Spleen (tissue), 7 donors: ENCODE data around the gene CILP.

Experiments used
- POLR2A ChIP-seq, 3 donors: fragments of 450-650 bp; IDR thresholded peaks; one replicate each; pipeline ENCODE4 v1.5.1; 2017; ENCODE audit warnings: antibody characterized with exemption in 3 of 3, mild to moderate bottlenecking in 1 of 3
- TF ChIP-seq, protein P1 (sequence below), 11 experiments: fragments of 200-600 bp in 7 of 11; fragments of 450-650 bp in 4 of 11; sonication (generic) in 4 of 11; IDR thresholded peaks in 8 of 11; conservative IDR thresholded peaks in 3 of 11; 1 replicate in 7 of 11; 2 replicates in 4 of 11; pipeline versions ENCODE4 v1.4.0 to v1.8.0; 2016 to 2021; ENCODE audit warnings: antibody characterized with exemption in 11 of 11, inconsistent platforms in 4 of 11, mild to moderate bottlenecking in 1 of 11
- donor health status: DM: no; HTN: no; CAD: no; lungs with moderate emphysema.
- donor health status: DM: no; HTN: no; CAD: no.
- donor health status: DM: no; HTN: no; CAD: no.

DNA sequence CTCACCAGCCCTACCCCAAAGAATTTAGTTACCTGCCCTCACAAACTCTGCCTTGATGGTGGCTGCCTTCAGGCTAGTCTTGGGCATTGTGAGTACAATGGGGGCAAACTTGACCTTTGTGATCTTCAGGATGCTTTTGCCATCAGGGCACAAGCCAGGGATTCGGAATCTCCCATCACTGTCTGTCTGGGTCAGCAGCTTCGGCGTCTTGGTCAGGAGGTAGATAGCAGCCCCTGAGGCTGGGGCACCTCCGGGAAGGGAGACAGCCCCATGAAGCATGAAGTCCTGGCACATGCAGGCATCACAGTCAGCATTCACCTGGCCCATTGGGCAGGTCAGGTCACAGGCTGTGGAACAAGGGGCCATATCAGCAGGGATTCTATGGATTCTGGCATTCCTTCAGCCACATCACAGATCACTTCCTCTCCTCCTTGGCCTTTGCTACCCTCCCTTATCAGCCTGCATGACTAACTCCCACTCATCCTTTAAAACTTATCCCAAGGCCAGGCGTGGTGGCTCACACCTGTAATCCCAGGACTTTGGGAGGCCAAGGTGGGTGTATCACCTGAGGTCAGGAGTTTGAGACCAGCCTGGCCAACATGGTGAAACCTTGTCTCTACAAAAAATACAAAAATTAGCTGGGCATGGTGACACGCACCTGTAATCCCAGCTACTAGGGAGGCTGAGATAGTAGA lies 6.9 kb downstream of the CILP start:
- TF ChIP-seq POLR2A (IDR thresholded peaks at IDR 0.05), result no peak
- TF ChIP-seq, protein P1, sequence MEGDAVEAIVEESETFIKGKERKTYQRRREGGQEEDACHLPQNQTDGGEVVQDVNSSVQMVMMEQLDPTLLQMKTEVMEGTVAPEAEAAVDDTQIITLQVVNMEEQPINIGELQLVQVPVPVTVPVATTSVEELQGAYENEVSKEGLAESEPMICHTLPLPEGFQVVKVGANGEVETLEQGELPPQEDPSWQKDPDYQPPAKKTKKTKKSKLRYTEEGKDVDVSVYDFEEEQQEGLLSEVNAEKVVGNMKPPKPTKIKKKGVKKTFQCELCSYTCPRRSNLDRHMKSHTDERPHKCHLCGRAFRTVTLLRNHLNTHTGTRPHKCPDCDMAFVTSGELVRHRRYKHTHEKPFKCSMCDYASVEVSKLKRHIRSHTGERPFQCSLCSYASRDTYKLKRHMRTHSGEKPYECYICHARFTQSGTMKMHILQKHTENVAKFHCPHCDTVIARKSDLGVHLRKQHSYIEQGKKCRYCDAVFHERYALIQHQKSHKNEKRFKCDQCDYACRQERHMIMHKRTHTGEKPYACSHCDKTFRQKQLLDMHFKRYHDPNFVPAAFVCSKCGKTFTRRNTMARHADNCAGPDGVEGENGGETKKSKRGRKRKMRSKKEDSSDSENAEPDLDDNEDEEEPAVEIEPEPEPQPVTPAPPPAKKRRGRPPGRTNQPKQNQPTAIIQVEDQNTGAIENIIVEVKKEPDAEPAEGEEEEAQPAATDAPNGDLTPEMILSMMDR (IDR thresholded peaks at IDR 0.05 in 8 of 11, conservative IDR thresholded peaks at IDR 0.05 in 3 of 11), result no peak
